Measurements from ENCODE around the gene SULT2A1. TPM values are rescaled to one million over a fixed set of nuclear protein-coding genes. Genes with fewer than 3 reads are reported as not detected.
"Not testable (repeated sequence)": the region's sequence is repeated elsewhere in the genome, so short reads cannot be mapped to it uniquely, and the experiment has no call there.

Gene SULT2A1, protein sequence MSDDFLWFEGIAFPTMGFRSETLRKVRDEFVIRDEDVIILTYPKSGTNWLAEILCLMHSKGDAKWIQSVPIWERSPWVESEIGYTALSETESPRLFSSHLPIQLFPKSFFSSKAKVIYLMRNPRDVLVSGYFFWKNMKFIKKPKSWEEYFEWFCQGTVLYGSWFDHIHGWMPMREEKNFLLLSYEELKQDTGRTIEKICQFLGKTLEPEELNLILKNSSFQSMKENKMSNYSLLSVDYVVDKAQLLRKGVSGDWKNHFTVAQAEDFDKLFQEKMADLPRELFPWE
- polyA plus RNA-seq (not detected in 3 replicates), polyA minus RNA-seq (not detected in 3 replicates)
- not detected for polyA plus RNA-seq (2011; ENCODE audit: low read depth)
- polyA plus RNA-seq (2011; cell fraction: cytosol; rRNA removed) = not detected in 2 replicates
- polyA plus RNA-seq (2011; cell fraction: nucleus; rRNA removed) = not detected in 2 replicates
- not detected in 2 replicates for polyA plus RNA-seq (2012; ENCODE audit: low replicate concordance)
- not detected for polyA minus RNA-seq (2011; cell fraction: cytosol; rRNA and poly(A)+ RNA removed)
- polyA minus RNA-seq (2011; cell fraction: nucleus; rRNA and poly(A)+ RNA removed) = not detected in 2 replicates

GRCh38 chr19:47886010-47886559 is at the start of gene SULT2A1:
Gene SULT2A1 (minus strand): TSS chr19:47886315. CDS start chr19:47886257, 58 bp downstream.
- Histone ChIP-seq H3K27ac (ENCODE audit: control insufficient read depth, insufficient read depth, low read length) (no peak within 1 kb of the TSS), H4K20me1 (ENCODE audit: control insufficient read depth, extremely low read depth, insufficient read depth, low read length) (no peaks in the 10 kb centered on the region), H3K79me2 (ENCODE audit: control insufficient read depth, insufficient read depth, low read length) (no peaks in the 10 kb centered on the region), H3K4me2 (ENCODE audit: control insufficient read depth, extremely low read depth, insufficient read depth, low read depth, low read length) (no peak within 1 kb of the TSS), H3K9me3 (ENCODE audit: control insufficient read depth, low read depth, low read length) (no peaks in the 10 kb centered on the region), H3K27me3 (ENCODE audit: control insufficient read depth, extremely low read depth, insufficient read depth, low read length) (peaks cover 4% of the 10 kb centered on the region), H3K9me1 (ENCODE audit: control insufficient read depth, extremely low read depth, insufficient read depth, low read length) (no peaks in the 10 kb centered on the region), H3K4me1 (ENCODE audit: control insufficient read depth, extremely low read depth, insufficient read depth, low read length) (no peaks in the 10 kb centered on the region), H3K36me3 (ENCODE audit: control insufficient read depth in 2 of 2, extremely low read depth in 1 of 2, insufficient read depth in 2 of 2, low read length in 2 of 2) (no peaks in the 10 kb centered on the region), H2AFZ (ENCODE audit: control insufficient read depth, low read length) (no peak within 1 kb of the TSS), H3K4me3 (ENCODE audit: control insufficient read depth in 2 of 3, extremely low read depth in 1 of 3, insufficient read depth in 2 of 3, low read depth in 1 of 3, low read length in 3 of 3) (no peak within 1 kb of the TSS), H3K9ac (ENCODE audit: control insufficient read depth, extremely low read depth, insufficient read depth, low read length) (no peak within 1 kb of the TSS)
- no peak for TF ChIP-seq EZH2 (IDR thresholded peaks at IDR 0.05; ENCODE audit: low read length)
- TF ChIP-seq CTCF (optimal IDR thresholded peaks at IDR 0.05 in 1 of 3, IDR thresholded peaks at IDR 0.05 in 1 of 3, conservative IDR thresholded peaks at IDR 0.05 in 1 of 3; ENCODE audit: extremely low read depth in 1 of 3, insufficient read depth in 2 of 3, low read length in 3 of 3) = no peak
- dilution Hi-C loops (cut with MboI; ENCODE audit: extremely low pct_ligation_motif_present, low sequenced_read_pairs) = no loop called here
- FAIRE-seq (no peak), DNase-seq (ENCODE audit: low read depth, low spot score) (no peak)

DNA sequence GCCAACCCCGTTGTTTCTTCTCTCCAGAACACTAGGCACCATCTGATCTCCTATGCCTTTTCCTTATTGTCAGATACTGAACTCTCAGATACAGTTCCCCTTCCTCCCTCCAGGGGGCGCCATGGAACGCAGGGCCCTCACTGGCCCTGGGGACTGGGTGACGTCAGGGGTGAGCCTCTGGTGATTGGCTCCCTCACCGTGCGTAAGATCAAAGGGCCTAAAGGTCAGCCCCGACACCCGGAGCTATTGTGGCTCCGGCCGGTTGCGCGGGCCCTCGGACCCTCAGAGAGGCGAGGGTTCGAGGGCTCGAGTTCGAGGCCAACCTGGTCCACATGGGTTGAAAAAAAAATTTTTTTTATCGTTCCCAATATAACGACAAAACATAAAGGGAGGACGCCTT is 42.5 kb upstream of the SULT2A1 start:
- DNase-seq (ENCODE audit: low read depth, low spot score); H3K4me2 ChIP-seq (ENCODE audit: control insufficient read depth, extremely low read depth, insufficient read depth, low read depth, low read length); H3K27ac ChIP-seq (ENCODE audit: control insufficient read depth, insufficient read depth, low read length); H3K9ac ChIP-seq (ENCODE audit: control insufficient read depth, extremely low read depth, insufficient read depth, low read length); H3K36me3 ChIP-seq (ENCODE audit: control insufficient read depth in 2 of 2, extremely low read depth in 1 of 2, insufficient read depth in 2 of 2, low read length in 2 of 2); H3K79me2 ChIP-seq (ENCODE audit: control insufficient read depth, insufficient read depth, low read length); H3K9me3 ChIP-seq (ENCODE audit: control insufficient read depth, low read depth, low read length); H3K4me3 ChIP-seq (ENCODE audit: control insufficient read depth in 2 of 3, extremely low read depth in 1 of 3, insufficient read depth in 2 of 3, low read depth in 1 of 3, low read length in 3 of 3); H4K20me1 ChIP-seq (ENCODE audit: control insufficient read depth, extremely low read depth, insufficient read depth, low read length); H3K27me3 ChIP-seq (ENCODE audit: control insufficient read depth, extremely low read depth, insufficient read depth, low read length); H3K4me1 ChIP-seq (ENCODE audit: control insufficient read depth, extremely low read depth, insufficient read depth, low read length); H2AFZ ChIP-seq (ENCODE audit: control insufficient read depth, low read length); H3K9me1 ChIP-seq (ENCODE audit: control insufficient read depth, extremely low read depth, insufficient read depth, low read length); dilution Hi-C loops (cut with MboI; ENCODE audit: extremely low pct_ligation_motif_present, low sequenced_read_pairs); FAIRE-seq: not testable (repeated sequence)

DNA sequence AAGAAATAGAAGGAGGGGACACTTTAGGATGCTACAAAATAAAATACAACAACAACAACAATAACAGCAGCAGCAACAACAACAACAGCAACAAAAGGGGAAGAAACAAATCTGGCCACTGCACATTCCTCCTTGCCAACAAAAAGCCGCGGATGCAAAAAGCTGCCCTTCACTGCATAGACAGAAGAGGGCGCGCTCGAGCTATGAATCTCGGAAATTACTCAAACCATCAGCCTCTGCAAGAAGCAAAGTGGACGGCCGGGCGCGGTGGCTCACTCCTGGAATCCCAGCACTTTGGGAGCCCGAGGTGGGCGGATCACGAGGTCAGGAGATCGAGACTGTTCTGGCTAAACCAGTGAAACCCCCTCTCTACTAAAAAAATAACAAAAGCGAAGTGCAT is 34.0 kb upstream of the SULT2A1 start:
- H3K4me1 ChIP-seq (ENCODE audit: control insufficient read depth, extremely low read depth, insufficient read depth, low read length); H2AFZ ChIP-seq (ENCODE audit: control insufficient read depth, low read length); H3K9me1 ChIP-seq (ENCODE audit: control insufficient read depth, extremely low read depth, insufficient read depth, low read length); H3K79me2 ChIP-seq (ENCODE audit: control insufficient read depth, insufficient read depth, low read length); H3K4me2 ChIP-seq (ENCODE audit: control insufficient read depth, extremely low read depth, insufficient read depth, low read depth, low read length); H4K20me1 ChIP-seq (ENCODE audit: control insufficient read depth, extremely low read depth, insufficient read depth, low read length); DNase-seq (ENCODE audit: low read depth, low spot score); H3K9me3 ChIP-seq (ENCODE audit: control insufficient read depth, low read depth, low read length); H3K4me3 ChIP-seq (ENCODE audit: control insufficient read depth in 2 of 3, extremely low read depth in 1 of 3, insufficient read depth in 2 of 3, low read depth in 1 of 3, low read length in 3 of 3); dilution Hi-C loops (cut with MboI; ENCODE audit: extremely low pct_ligation_motif_present, low sequenced_read_pairs); FAIRE-seq; H3K9ac ChIP-seq (ENCODE audit: control insufficient read depth, extremely low read depth, insufficient read depth, low read length); H3K27ac ChIP-seq (ENCODE audit: control insufficient read depth, insufficient read depth, low read length); H3K27me3 ChIP-seq (ENCODE audit: control insufficient read depth, extremely low read depth, insufficient read depth, low read length); H3K36me3 ChIP-seq (ENCODE audit: control insufficient read depth in 2 of 2, extremely low read depth in 1 of 2, insufficient read depth in 2 of 2, low read length in 2 of 2): not testable (repeated sequence)

DNA sequence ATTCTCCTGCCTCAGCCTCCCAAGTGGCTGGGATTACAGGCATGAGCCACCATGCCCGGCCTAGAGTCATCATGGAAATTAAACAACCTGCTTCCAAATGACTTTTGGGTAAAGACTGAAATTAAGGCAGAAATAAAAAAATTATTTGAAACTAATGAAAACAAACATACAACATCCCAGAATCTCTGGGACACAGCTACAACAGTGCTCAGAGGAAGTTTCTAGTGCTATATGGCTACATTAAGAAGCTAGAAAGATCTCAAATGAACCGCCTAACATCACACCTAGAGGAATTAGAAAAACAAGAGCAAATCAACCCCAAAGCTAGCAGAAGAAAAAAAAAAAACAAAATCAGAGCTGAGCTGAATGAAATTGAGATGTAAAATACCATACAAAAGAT is 24.1 kb upstream of the SULT2A1 start:
- H2AFZ ChIP-seq (ENCODE audit: control insufficient read depth, low read length); FAIRE-seq; H3K27me3 ChIP-seq (ENCODE audit: control insufficient read depth, extremely low read depth, insufficient read depth, low read length); dilution Hi-C loops (cut with MboI; ENCODE audit: extremely low pct_ligation_motif_present, low sequenced_read_pairs); H3K4me1 ChIP-seq (ENCODE audit: control insufficient read depth, extremely low read depth, insufficient read depth, low read length); H3K27ac ChIP-seq (ENCODE audit: control insufficient read depth, insufficient read depth, low read length); H3K36me3 ChIP-seq (ENCODE audit: control insufficient read depth in 2 of 2, extremely low read depth in 1 of 2, insufficient read depth in 2 of 2, low read length in 2 of 2); H3K9ac ChIP-seq (ENCODE audit: control insufficient read depth, extremely low read depth, insufficient read depth, low read length); H4K20me1 ChIP-seq (ENCODE audit: control insufficient read depth, extremely low read depth, insufficient read depth, low read length); H3K79me2 ChIP-seq (ENCODE audit: control insufficient read depth, insufficient read depth, low read length); DNase-seq (ENCODE audit: low read depth, low spot score); H3K9me3 ChIP-seq (ENCODE audit: control insufficient read depth, low read depth, low read length); H3K4me2 ChIP-seq (ENCODE audit: control insufficient read depth, extremely low read depth, insufficient read depth, low read depth, low read length); H3K4me3 ChIP-seq (ENCODE audit: control insufficient read depth in 2 of 3, extremely low read depth in 1 of 3, insufficient read depth in 2 of 3, low read depth in 1 of 3, low read length in 3 of 3); H3K9me1 ChIP-seq (ENCODE audit: control insufficient read depth, extremely low read depth, insufficient read depth, low read length): not testable (repeated sequence)
